HG02840 (cell line): ENCODE results near the gene GPR162.
A peak's percentile ranks its signal among the peaks of the same experiment; 100 is the strongest.
"Not testable (repeated sequence)": the region's sequence is repeated elsewhere in the genome, so short reads cannot be mapped to it uniquely, and the experiment has no call there.

ENCODE experiments used
- ATAC-seq: cut with Tn5 transposase; IDR thresholded peaks from one replicate; pipeline ENCODE4 v1.9.1; 2021; ENCODE audit warnings: mild to moderate bottlenecking, moderate library complexity, moderate number of reproducible peaks; ENCODE audit not compliant: unreplicated experiment, low FRiP score

The GPR162 gene

GRCh38 chr12:6870304-6870703 lies 48.7 kb downstream of the GPR162 start:
- ATAC-seq, result not testable (repeated sequence)

- no peak for ATAC-seq
Measured at GRCh38 chr12:6871052-6871957, 49.7 kb downstream of the GPR162 start.

- ATAC-seq, result no peak
Measured at GRCh38 chr12:6872073-6873048, 50.7 kb downstream of the GPR162 start.

DNA sequence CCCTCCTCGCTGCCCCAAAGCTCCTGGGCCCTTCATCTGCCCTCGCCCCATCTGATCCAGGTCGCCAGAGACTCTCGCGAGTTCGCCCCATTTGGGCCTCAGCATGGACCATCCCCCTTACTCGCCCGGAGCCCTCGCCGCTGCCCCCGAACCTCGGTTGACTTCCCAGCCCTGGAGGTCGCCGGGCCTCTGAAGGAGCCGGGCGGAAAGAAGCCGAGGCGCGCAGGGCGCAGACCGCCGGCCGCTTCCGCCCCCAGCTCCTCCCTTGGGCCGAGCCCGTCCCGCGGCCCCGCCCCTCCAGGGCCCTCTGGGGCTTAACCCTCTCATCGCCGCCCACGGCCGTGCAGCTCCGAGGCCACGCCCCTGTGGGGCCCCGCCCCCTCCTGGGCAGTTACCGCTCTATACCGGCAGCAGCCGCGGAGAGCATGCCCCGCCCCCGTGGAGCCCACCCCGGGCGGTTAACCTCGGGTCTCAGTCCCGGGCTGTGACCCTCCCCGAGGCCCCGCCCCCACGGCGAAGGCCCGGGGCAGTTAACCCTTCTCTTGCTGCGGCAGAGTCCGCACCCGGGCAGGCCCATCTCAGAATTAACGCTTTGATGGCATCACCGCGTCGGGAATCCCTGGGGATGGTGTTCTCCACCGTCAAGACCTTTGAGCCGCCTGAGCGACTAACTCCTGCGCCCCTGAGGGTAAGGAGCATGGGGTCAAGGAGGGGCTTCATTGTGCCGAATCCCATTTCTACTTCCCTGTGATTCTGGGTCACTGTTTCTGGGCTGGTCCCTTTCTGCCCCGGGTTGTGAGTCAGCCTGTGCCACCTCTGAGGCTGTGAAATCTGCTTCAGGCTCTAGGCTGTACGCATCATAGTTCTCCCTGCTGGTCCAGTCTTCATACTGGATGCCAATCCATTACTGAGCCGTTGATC lies 51.7 kb downstream of the GPR162 start, which contains the start of gene SPSB2:
Gene SPSB2, minus strand, starts transcription at position 210 of the 921 bp plus-strand sequence. CDS start 402 bp downstream, outside the sequence.
- peak; percentile 61 for ATAC-seq

DNA sequence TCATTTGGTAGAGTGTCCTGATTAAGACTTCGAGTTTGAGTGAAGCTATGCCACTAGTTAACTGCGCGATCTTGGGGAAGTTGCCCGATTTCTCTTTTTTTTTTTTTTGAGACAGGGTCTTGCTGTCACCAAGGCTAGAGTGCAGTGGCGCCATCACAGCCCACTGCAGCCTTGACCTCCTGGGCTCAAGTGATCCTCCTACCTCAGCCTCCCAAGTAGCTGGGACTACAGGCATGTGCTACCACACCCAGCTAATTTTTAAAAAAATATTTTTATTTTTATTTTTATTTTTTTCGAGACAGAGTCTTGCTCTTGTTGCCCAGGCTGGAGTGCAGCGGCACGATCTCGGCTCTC lies 52.4 kb downstream of the GPR162 start:
- not testable (repeated sequence) for ATAC-seq
